ENCODE measurements around the gene NDC1.
A peak's percentile ranks its signal among the peaks of the same experiment; 100 is the strongest.
"Not testable (repeated sequence)": the region's sequence is repeated elsewhere in the genome, so short reads cannot be mapped to it uniquely, and the experiment has no call there.

NDC1 gene

GRCh38 chr1:53771648-53772047 is 66.4 kb downstream of the NDC1 start:
- no peaks in the 10 kb centered on the region for H3K9me3 ChIP-seq
- no peak overlapping the region for H3K9ac ChIP-seq
- H3K27me3 ChIP-seq = no peaks in the 10 kb centered on the region
- no peak overlapping the region for H3K4me3 ChIP-seq
- H3K4me1 ChIP-seq = peaks cover 4% of the 10 kb centered on the region
- H3K36me3 ChIP-seq = peaks cover 80% of the 10 kb centered on the region
- no peak for TF ChIP-seq Cebpa-rat (IDR thresholded peaks at IDR 0.05)
- no peaks in the 10 kb centered on the region for H4K20me1 ChIP-seq
- no peak overlapping the region for H3K4me2 ChIP-seq
- H3K27ac ChIP-seq = no peak overlapping the region

DNA sequence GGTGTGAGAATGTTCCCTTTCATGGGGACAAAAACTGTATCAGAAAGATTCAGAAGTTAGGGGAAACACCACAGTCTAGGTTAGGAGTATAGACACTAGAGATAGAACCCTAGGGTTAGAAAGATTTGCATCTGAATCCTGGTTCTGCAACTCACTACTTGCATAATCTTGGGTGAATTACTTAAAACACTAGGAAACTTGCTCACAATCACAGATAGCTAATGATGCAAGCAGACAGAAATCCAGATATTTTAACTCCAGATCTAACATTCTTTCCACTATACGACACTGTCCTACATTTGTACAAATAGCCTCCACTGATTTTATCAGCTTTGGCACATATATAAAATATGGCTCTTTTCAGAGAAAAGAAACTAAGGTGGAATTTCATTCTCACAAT is 68.3 kb downstream of the NDC1 start:
- peaks cover 17% of the 10 kb centered on the region for H3K4me1 ChIP-seq
- H3K36me3 ChIP-seq = peaks cover 85% of the 10 kb centered on the region
- H4K20me1 ChIP-seq = no peaks in the 10 kb centered on the region
- H3K9ac ChIP-seq = no peak overlapping the region
- no peaks in the 10 kb centered on the region for H3K9me3 ChIP-seq
- H3K27ac ChIP-seq = no peak overlapping the region
- no peak overlapping the region for H3K4me2 ChIP-seq
- no peak for TF ChIP-seq Cebpa-rat (IDR thresholded peaks at IDR 0.05)
- H3K27me3 ChIP-seq = no peaks in the 10 kb centered on the region
- no peak overlapping the region for H3K4me3 ChIP-seq

DNA sequence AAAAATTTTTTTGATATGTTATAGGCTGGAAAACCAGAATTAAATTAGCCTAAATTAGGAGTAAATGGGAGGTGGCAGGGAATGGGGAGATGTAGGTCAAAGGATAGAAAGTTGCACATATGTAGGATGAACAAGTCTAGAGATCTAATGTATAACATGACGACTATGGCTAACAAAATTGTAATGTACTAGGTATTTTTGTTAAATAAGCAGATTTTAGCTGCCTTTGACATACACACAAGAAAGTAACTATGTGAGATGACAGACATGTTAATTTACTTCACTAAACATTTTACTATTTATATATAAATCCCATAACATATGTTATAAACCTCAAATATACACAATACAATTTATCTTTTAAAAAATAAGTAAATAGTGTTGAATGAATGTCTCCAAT is 68.9 kb downstream of the NDC1 start:
- no peak overlapping the region for H3K4me3 ChIP-seq
- H3K4me1 ChIP-seq = peaks cover 17% of the 10 kb centered on the region
- no peaks in the 10 kb centered on the region for H3K27me3 ChIP-seq
- no peak overlapping the region for H3K4me2 ChIP-seq
- peaks cover 82% of the 10 kb centered on the region for H3K36me3 ChIP-seq
- no peak overlapping the region for H3K9ac ChIP-seq
- H3K27ac ChIP-seq = no peak overlapping the region
- H3K9me3 ChIP-seq = no peaks in the 10 kb centered on the region
- no peaks in the 10 kb centered on the region for H4K20me1 ChIP-seq
- no peak for TF ChIP-seq Cebpa-rat (IDR thresholded peaks at IDR 0.05)

DNA sequence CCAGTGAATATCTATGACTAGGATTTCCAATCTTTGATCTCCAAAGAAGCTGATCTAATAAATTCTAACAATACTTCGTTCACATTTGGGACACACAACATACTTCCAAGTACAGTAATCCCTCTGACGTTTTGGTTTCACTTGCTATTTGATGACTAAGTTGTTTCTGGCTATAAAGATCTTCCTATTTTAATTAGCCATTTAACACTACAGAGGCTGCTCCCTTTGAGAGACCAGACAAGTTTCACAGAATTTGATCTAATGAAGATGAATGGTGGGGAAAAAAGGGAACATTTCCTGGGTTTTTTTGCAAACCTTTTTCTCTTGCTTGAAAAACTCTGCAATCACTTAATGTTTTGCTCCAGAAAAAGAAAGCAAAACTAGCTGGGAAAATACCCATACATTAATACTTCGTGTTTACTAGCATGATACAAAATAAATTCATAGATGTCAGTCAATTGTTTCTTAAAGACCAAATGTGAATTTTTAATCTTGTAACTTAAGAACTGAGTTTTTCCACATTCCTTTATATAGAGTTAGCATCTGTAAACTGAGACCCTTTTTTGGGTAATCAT is 71.2 kb downstream of the NDC1 start:
- no peaks in the 10 kb centered on the region for H4K20me1 ChIP-seq
- H3K4me2 ChIP-seq = no peak overlapping the region
- peaks cover 67% of the 10 kb centered on the region for H3K36me3 ChIP-seq
- H3K27me3 ChIP-seq = no peaks in the 10 kb centered on the region
- H3K27ac ChIP-seq = no peak overlapping the region
- H3K9me3 ChIP-seq = no peaks in the 10 kb centered on the region
- no peak for TF ChIP-seq Cebpa-rat (IDR thresholded peaks at IDR 0.05)
- no peak overlapping the region for H3K4me3 ChIP-seq
- peaks cover 17% of the 10 kb centered on the region for H3K4me1 ChIP-seq
- no peak overlapping the region for H3K9ac ChIP-seq

GRCh38 chr1:53766194-53766742 is 71.8 kb downstream of the NDC1 start:
- H4K20me1 ChIP-seq = no peaks in the 10 kb centered on the region
- H3K27ac ChIP-seq = no peak overlapping the region
- peaks cover 61% of the 10 kb centered on the region for H3K36me3 ChIP-seq
- H3K9me3 ChIP-seq = no peaks in the 10 kb centered on the region
- H3K9ac ChIP-seq = no peak overlapping the region
- no peak overlapping the region for H3K4me3 ChIP-seq
- no peak for TF ChIP-seq Cebpa-rat (IDR thresholded peaks at IDR 0.05)
- peaks cover 17% of the 10 kb centered on the region for H3K4me1 ChIP-seq
- H3K27me3 ChIP-seq = no peaks in the 10 kb centered on the region
- H3K4me2 ChIP-seq = peak overlapping the region; percentile 20

DNA sequence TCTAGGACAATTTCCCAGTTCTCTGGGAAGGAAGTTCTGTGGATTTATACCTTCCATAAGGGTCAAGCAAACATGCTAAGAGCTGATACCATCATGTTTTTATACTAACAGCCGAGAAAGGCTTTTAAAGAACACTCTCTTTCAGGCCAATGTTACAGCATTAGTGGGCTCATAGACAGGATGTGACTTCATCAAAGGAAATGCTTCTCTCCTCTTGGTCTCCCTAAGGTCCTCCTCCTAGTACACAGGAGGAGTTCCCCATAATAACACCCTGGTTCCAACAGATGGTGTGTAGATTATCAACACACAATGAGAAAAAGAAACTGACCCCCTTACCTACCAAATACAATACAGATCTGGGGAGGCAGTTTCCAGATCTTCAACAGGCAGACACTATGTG is 72.4 kb downstream of the NDC1 start:
- Histone ChIP-seq H3K9me3 (no peaks in the 10 kb centered on the region), H3K9ac (no peak overlapping the region), H3K27ac (no peak overlapping the region), H3K4me2 (peak overlapping the region; percentile 20), H3K4me1 (peaks cover 17% of the 10 kb centered on the region), H3K4me3 (no peak overlapping the region), H4K20me1 (no peaks in the 10 kb centered on the region), H3K27me3 (no peaks in the 10 kb centered on the region), H3K36me3 (peaks cover 55% of the 10 kb centered on the region)
- no peak for TF ChIP-seq Cebpa-rat (IDR thresholded peaks at IDR 0.05)

DNA sequence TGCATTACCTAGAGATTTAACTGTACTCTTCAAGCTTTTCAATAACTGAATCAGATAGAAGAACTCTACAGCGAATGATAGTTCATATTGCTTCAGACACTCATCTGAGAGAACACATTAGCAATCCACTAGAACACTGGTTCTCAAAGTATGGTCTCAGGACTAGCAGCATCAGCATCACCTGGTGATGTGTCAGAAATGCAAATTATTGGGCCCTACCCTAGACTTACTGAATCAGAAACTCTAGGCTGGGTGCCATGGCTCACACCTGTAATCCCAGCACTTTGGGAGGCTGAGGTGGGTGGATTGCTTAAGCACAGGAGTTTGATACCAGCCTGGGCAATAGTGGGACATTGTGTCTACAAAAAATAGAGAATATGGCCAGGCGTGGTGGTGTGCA is 74.2 kb downstream of the NDC1 start:
- Histone ChIP-seq H3K4me1 (peaks cover 17% of the 10 kb centered on the region), H3K36me3 (peaks cover 37% of the 10 kb centered on the region), H3K9ac (no peak overlapping the region), H3K27ac (no peak overlapping the region), H4K20me1 (no peaks in the 10 kb centered on the region), H3K9me3 (no peaks in the 10 kb centered on the region), H3K4me3 (no peak overlapping the region), H3K4me2 (no peak overlapping the region), H3K27me3 (no peaks in the 10 kb centered on the region)
- no peak for TF ChIP-seq Cebpa-rat (IDR thresholded peaks at IDR 0.05)

DNA sequence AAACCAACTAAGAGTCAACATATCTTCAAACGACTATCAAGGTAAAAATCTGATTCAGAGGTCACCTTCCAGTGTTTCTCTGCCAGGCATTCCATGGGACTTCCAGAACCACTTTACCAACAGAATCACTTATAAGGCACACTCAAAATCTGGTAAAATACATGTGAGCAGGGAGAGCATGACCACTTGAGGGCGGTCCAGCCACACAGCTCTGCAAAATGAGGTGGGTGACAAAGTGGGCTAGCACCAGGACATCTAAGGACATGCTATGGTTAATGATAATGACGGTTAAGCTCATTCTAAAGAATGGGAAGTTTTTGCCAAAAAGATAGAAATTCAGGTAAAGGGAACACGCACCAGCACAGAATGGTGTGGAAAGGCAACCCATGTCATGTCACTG is 74.6 kb downstream of the NDC1 start:
- no peak overlapping the region for H3K9ac ChIP-seq
- H3K27ac ChIP-seq = no peak overlapping the region
- H4K20me1 ChIP-seq = no peaks in the 10 kb centered on the region
- TF ChIP-seq Cebpa-rat (IDR thresholded peaks at IDR 0.05) = no peak
- no peaks in the 10 kb centered on the region for H3K27me3 ChIP-seq
- no peak overlapping the region for H3K4me2 ChIP-seq
- no peaks in the 10 kb centered on the region for H3K9me3 ChIP-seq
- peaks cover 33% of the 10 kb centered on the region for H3K36me3 ChIP-seq
- peaks cover 17% of the 10 kb centered on the region for H3K4me1 ChIP-seq
- no peak overlapping the region for H3K4me3 ChIP-seq

GRCh38 chr1:53760497-53760896 is 77.6 kb downstream of the NDC1 start:
- not testable (repeated sequence) for H3K4me2 ChIP-seq, H3K36me3 ChIP-seq, H3K9me3 ChIP-seq, H3K27ac ChIP-seq, H4K20me1 ChIP-seq, H3K9ac ChIP-seq, H3K4me1 ChIP-seq, H3K4me3 ChIP-seq, H3K27me3 ChIP-seq

- H3K4me2 ChIP-seq = no peak overlapping the region
- no peaks in the 10 kb centered on the region for H4K20me1 ChIP-seq
- no peak for TF ChIP-seq Cebpa-rat (IDR thresholded peaks at IDR 0.05)
- H3K9me3 ChIP-seq = no peaks in the 10 kb centered on the region
- H3K9ac ChIP-seq = no peak overlapping the region
- H3K27ac ChIP-seq = no peak overlapping the region
- no peaks in the 10 kb centered on the region for H3K4me1 ChIP-seq
- H3K27me3 ChIP-seq = no peaks in the 10 kb centered on the region
- no peak overlapping the region for H3K4me3 ChIP-seq
- no peaks in the 10 kb centered on the region for H3K36me3 ChIP-seq
These were observed 82.2 kb downstream of the NDC1 start for GRCh38 chr1:53755874-53756273.
